HG02970 (cell line): ENCODE data around the gene MAML3.

ENCODE experiments used
- ATAC-seq: cut with Tn5 transposase; IDR thresholded peaks from one replicate; pipeline ENCODE4 v1.9.1; 2021; ENCODE audit warnings: mild to moderate bottlenecking, moderate library complexity, moderate number of reproducible peaks; ENCODE audit not compliant: unreplicated experiment, low FRiP score

MAML3 gene

DNA sequence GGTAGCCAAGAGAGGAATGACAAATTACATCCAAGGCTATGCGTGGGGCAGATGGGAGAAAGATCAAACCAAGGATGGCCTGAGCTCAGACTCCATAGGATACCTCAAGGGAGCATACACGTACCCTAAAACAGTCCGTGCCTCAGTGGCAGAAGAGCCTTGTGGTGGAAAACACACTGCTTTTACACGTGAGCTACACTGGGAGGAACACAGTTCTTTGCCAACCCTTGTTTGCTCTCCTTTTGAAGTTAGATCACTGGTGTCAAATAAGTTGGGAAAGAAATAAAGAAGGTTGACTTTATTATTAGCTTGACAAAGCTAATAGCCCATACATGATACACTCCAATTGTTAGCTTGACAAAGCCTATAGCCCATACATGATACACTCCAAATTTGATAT is 346.5 kb downstream of the MAML3 start:
- no peak for ATAC-seq

DNA sequence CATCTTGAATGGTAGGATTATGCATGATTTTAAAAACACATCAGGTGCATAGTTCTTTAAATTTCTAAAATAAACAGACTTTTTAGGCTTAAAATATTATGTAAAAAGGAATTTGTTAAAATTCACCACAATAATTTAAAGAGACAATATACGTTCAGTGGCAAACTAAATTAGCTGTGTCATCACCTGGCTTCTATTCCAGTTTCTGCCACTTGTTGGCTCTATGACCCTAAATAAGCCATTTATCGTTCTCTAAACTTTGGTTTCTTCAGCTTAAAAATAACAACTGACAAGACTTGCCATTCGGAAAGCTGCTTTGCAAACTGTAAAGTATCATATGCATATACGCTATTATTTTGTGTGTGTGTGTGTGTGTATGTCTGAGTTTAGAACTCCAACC is 347.1 kb downstream of the MAML3 start:
- no peak for ATAC-seq

DNA sequence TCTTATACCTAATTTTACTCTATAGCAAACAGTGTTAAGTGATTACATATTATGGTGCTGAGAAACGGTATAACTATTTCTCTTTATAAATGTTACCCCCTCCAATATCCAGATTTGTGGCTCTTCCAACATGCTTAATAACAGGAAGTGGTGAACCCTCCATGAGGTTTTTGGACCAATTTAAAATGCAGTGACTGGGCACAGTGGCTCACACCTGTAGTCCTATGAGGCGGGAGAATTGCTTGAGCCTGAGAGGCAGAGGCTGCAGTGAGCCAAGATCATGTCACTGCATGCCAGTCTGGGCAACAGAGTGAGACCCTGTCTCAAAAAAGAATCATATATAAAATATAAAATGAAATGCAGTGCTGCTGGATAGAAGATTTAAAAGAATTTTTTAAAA is 351.1 kb downstream of the MAML3 start:
- ATAC-seq = no peak

- ATAC-seq = no peak
These were observed 351.5 kb downstream of the MAML3 start for GRCh38 chr4:139802488-139802887.

DNA sequence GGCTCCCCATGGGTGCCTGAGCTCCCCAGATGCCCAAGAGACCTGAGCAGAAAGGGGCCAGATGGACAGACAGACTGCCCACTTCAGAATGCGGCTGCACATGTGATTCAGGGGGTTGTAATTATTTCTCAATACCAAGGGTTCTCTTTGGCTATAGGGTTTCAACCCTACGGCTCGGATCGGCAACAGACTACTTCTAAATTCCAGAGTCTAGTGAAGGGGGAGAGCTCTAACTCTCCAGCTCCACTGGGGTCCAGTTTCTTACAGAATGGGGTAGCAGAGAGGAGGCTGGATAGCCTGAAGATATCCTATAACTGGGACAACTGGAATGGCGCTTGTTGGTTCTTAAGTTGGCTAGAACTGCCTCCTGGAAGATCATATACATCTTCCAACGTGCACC is 352.1 kb downstream of the MAML3 start:
- ATAC-seq = no peak

DNA sequence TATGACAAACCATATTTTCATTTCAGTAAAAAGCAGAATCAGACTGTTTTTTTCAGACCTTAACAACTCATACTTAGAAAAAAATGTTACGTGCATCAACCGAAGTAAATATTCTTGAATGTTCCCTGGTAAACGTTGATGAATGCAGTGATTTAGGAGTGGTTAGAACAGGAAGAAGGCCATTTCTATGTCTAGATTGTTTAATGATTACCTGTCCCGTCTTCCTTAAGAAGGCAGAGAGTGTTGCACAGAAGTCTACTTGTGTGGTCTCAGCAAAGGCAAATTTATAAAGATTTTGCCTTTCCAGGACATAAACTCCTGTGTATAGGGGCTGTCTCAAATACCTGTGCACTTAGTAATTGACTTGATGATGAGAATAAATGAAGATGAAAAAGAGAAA is 353.9 kb downstream of the MAML3 start:
- no peak for ATAC-seq

DNA sequence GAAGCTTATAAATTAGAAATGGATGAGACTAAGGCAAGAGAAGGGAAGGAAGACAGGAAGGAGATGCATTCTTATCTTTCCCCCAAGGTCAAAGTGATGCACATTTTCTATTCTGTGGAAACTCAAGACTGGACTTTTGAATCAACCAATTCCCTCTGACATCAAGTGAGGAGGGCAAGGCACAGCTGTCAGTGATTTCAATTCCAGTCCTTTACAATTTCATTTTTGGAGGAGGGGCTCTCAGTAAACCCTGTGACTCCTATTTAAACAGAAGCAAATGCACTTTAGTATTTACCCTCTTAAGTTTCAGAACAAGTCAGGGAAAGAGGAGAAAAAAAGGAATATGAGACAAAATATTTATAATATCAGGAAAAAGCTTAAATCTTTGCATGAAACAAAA is 354.4 kb downstream of the MAML3 start:
- ATAC-seq = no peak

GRCh38 chr4:139798456-139798855 is 355.5 kb downstream of the MAML3 start:
- ATAC-seq = no peak

DNA sequence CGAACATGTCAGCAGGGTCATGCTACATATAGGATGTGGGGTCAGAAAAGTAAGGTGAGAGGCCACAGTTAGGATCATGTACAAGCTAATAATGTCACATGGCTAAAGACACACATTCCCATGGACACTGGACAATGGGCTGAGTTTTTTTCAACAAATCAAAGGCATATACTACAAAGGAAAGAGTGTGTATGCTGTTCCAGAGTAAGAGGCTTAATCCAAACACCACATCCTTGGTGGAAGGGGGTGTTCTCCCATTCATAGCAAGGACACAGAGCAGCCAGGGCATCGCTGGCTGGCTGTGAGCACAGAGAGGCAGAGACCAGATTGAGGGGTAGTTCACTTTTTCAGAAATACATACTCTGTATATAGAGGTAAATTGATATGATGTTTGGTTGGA is 356.7 kb downstream of the MAML3 start:
- no peak for ATAC-seq

DNA sequence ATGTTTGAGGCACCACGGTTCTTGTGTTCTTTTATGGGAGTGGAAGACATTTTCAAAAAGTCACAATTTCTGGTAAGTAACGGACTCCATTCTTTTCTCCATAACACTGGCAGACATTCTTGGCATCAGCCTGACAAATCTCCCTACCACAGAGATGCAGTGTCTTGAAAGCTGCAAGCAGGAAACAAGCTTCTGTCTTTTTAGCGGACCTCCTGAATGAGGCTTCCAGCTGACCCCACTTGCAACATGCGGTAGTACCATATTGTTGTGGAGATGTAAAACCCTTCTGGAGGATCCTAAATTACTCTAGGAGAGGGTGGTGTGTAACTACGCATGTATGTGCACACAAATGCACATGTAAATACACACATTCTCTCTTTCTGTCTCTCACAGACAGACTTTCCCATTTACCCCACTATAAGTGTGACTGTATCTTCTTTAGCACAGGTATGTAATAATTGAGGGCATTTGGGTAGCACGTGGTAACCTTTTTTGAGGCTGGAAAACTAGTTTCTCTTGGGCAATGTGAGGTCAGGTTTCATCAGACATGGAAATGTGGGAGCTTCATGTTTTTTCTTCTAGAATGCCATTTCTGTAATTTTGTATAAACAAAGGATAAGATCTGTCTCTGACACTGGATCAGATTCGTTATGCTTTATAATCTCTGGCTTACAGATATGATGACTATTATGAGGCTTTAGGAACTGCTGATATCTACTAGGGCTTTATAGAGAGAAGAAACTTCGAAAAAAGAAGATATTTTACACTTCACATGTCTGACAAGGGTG is 358.3 kb downstream of the MAML3 start:
- no peak for ATAC-seq

GRCh38 chr4:139794158-139794954 is 359.6 kb downstream of the MAML3 start:
- no peak for ATAC-seq

- ATAC-seq = no peak
These were observed 362.3 kb downstream of the MAML3 start for GRCh38 chr4:139791681-139792080.

DNA sequence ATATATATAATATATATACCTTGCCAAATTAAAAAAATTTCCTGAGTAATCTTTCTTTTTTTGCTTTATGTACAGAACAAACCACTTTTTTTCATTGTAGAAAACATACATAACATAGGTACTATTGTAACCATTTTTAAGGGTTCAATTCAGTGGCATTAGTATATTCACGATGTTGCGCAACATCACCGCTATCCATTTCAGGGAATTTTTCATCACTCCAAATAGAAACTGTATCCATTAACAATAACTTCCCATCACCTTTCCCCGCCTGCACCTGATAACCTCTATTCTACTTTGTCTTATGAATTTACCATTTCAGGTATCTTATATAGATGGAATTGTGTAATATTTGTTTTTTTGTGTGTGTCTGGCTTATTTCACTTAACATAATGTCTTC is 363.7 kb downstream of the MAML3 start:
- ATAC-seq = no peak

DNA sequence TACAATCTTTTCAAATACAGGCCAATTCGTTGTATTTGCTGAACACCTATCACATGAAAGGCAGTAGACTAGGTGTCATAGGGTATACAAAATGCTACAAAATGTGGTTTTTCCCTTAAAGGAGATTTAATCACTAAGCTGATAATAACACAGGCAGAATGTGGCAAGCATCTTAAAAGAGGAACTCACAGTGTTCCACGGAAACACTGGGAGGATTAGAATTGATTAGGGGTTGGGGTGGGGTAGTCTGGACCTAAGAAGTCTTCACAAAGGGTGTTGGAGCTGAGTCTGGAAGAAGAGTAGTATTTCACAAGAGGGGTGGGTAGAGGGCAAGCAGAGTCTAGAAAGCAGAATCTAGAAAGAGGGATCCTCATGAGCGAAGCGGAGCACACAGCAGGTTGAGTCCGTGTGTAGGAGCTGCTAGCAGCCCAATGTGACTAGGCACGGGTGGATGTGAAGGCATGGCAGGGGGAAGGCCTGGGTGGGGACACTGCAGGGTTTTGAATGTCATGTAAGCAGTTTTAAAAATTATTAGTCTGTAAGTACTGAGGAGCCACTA is 364.8 kb downstream of the MAML3 start:
- no peak for ATAC-seq

- ATAC-seq = no peak
These were observed 367.3 kb downstream of the MAML3 start for GRCh38 chr4:139786494-139787354.

DNA sequence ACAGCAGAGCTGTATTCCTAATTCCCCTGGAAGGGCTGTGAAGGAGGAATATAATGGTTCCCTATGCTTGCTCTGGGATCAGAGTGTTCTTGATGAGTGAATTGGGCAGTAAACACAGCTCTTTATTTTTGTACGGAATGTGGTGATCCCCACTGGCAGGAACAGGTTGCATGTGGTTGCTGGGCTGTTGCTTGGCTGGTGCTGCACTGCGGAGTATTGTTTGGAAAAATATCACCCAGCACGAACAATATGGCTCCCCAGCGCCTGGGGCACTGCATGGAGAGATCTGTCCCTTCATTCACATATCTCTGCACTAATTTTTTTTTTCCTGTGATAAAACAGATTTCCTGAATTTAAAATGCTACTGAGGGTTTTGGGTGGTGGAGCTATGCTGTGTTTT is 368.6 kb downstream of the MAML3 start:
- no peak for ATAC-seq

DNA sequence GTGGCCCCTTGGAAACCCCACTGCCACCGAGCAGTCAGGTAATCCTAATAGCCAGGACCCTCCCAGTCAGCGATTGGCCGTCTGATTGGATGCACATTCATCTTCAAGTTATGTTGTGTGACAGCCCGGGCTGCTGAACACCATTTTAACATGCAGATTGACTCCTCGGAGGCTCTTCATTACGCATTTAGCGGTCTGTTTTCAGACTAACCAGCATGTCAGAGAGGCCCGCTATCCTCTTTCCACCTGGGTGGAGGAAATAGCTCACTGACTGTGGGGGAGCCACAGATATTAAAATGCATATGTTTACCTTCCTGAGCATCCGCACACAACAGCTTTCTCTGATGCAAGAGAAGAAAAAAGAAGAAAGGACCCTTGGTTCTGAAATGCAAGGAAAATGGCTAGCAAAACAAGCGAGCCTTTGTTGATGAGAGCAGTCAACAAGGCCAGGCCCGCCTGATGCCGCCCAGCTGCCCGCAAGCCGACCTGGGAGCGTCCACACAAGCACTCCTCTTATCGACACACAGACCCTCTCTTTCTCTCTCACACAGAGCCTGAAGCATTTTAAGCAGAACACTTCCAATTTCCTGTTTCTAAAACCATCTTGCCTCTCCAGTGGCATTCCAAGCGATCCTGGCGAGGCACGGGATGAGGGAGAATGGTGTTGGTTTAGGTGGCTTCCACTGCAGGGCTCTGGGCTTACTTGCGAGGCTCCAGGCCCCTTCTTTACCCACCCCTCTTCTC is 370.1 kb downstream of the MAML3 start:
- ATAC-seq = no peak

DNA sequence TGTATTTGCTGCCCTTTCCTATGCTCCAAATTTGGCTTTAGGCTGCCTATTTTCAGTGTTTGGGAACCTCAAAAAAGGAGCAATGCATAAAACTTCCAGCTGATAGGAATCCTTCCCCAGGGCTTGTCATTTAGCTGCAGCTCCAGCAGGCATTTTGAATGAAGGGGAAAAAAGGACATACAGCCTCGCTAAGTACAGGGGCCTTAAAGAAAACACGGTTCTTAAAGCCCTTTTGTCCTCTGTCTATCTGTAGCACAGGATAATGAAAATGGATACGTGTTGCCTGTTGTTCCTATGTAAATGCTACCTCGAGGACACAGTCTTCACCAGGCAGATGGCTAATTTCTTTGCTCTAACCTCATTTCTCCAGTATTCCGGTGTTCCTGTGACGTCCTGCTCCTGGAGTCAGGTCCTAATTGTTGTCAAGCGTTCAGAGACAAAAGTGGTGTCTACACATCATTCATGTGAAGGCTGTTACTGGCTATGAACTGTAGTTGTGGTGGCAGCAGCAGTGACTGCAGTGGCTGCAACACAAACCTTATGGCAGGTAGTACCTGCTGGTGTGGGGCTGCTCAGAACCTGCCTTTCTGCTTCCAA is 371.0 kb downstream of the MAML3 start:
- ATAC-seq = no peak

- no peak for ATAC-seq
These were observed 372.9 kb downstream of the MAML3 start for GRCh38 chr4:139781066-139781465.

DNA sequence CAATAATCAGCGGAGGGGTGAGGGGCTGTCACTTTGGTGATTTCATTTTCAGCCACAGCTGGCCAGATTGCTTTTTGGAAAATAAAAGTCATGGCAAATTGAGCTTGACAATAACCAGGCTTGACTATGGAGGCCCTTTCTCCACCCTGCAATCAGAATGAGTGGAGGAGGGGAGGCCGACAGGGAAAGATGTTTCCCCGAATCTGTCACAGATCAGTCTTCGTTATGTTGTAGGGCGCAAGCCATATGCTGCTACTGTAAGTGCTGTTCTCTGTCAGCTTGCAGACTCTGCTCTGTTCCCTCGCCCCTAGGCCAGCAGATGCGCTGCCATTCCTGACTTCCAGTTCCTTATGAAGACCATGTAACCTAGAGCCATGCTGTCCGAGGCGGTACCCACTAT is 374.3 kb downstream of the MAML3 start:
- ATAC-seq = no peak
